NK-92 treated with Interleukin-12 subunit alpha and Interleukin-12 subunit beta, amount 100 ng/mL, for 24 hours (cell line): ENCODE data around the gene TMEM63C.
"Not testable (repeated sequence)": the region's sequence is repeated elsewhere in the genome, so short reads cannot be mapped to it uniquely, and the experiment has no call there.

Source experiments
- DNase-seq: peaks from one replicate; lab custom pipeline; 2025; lab: John Stamatoyannopoulos, UW

Gene TMEM63C

DNA sequence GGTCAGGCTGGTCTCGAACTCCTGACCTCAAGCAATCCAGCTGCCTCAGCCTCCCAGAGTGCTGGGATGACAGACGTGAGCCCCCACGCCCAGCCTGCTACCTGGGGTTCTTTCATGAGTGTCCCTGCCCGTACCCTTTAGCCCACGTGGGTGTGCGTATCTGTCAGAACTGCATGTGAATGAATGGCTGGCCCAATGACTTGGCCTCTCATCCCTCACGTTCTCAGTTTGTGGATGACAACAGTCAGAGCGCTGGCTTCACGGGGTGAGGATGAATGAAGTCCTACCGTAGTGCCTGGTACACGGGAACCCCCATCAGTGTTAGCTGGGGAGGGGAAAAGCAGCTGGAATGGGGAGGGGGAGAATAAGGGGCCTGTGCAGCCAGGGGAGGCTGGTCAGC is 23.9 kb upstream of the TMEM63C start:
- DNase-seq, result no peak

DNA sequence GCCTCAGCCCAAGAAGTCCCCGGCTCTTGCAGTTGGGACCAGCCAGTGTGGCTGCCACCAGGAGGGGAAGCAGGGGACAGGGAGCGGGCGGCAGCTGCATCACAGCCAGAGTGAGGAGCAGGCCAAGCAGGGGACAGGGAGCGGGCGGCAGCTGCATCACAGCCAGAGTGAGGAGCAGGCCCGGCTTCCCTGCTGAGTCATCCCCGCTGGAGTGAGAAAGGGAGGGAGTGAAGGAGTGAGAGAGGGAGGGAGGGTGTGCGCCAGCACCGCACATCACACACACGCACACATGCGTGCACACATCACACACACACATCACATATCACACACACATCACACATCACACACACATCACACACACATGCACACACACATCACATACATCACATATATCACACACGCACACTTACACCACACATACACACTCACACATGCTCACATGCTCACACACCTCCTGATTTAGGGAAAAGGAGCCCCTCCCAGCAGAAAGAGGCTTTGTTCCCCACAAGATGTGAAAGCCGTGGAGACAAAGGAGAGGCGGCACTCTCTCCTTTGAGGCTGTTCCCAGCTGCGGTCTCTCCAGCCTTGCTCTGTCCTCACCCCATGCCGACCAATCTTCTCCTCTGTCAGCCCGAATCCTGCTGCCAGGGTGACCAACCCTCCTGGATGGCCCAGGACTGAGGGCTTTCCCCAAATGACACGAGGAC is 23.3 kb upstream of the TMEM63C start:
- no peak for DNase-seq

- DNase-seq, result no peak
Observed at GRCh38 chr14:77158882-77159255, 22.7 kb upstream of the TMEM63C start.

- DNase-seq, result no peak
Observed at GRCh38 chr14:77161011-77161410, 20.6 kb upstream of the TMEM63C start.

- no peak for DNase-seq
Observed at GRCh38 chr14:77170045-77170444, 11.6 kb upstream of the TMEM63C start.

DNA sequence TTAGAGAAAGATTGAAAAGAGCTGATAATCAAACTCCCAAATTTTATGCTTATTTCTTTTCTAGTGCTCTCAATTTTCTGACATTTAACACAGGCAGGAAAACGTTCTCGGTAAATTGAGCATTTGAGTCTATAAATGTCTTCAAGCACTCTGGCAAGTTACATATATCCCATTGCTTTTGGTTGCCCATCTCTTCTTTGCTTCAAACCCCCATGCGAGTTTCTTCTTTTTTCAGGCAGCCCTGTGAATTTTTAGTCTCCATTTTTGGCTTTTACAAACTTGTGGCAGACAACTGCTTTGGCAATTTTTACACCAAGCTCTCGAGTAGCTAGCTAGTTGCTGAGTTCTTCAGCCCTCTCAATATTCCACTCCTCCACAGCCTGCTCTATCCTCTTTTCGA is 8.7 kb upstream of the TMEM63C start:
- no peak for DNase-seq

DNA sequence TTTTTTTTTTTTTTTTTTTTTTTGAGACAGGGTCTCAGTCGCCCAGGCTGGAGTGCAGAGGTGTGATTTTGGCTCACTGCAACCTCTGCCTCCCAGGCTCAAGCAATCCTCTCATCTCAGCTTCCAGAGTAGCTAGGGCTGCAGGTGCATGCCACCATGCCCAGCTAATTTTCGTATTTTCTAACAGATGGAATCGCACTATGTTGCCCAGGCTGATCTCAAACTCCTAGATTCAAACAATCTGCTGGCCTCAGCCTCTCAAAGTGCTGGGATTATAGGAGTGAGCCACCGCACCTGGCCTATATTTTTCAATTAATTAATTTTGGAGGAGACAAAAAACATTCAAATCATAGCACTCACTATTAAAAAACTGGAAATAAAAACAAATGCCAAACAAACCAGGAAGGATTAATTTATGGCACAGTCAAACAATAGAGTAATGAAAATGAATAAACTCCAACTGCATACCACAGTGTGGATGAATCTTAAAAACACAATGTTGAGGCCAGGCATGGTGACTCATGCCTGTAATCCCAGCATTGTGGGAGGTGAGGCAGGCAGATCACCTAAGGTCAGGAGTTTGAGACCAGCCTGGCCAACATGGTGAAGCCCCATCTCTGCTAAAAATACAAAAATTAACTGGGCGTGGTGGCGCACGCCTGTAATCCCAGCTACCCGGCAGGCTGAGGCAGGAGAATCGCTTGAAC is 7.5 kb upstream of the TMEM63C start:
- DNase-seq, result not testable (repeated sequence)

DNA sequence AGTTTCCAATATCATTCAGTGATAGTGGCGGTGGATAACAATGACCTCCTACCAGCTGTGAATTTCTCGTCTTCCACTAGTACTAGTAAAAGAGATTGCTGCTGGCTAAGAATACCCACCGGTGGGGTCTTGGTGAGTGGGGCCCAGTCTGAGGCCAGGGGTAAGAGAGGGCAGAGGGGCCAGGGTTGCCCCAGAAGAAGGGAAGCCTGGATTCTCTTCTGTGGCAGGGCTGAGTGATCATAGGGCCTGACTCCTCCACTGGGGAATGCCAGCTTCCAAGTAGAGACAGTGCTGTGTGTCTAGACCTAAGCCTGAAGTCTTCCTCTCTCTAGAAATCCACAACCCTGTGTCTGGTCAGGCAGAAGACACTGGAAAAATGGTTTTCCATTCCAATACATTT is 5.8 kb upstream of the TMEM63C start:
- DNase-seq, result no peak

- no peak for DNase-seq
Observed at GRCh38 chr14:77177702-77178101, 3.9 kb upstream of the TMEM63C start.

DNA sequence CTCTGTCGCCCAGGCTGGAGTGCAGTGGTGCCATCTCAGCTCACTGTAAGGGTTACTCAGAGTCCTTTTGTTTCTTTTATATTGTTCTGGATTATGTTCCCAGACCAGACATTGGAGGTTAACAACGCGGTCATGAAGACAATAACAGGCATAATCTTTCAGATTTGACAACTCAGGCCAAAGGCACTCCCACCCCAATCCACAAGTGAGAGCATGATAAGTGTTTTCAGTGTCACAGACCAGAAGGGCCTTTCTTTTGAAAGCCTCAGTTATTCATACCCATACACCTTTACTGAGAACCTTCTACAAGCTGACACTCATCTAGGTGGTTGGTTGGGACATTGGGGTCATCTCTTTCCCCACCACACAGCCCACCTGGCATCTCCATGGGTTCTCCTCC is 2.9 kb upstream of the TMEM63C start:
- DNase-seq, result no peak

GRCh38 chr14:77180726-77181602 is 634 bp upstream of the TMEM63C start:
- DNase-seq, result peak; percentile 38

DNA sequence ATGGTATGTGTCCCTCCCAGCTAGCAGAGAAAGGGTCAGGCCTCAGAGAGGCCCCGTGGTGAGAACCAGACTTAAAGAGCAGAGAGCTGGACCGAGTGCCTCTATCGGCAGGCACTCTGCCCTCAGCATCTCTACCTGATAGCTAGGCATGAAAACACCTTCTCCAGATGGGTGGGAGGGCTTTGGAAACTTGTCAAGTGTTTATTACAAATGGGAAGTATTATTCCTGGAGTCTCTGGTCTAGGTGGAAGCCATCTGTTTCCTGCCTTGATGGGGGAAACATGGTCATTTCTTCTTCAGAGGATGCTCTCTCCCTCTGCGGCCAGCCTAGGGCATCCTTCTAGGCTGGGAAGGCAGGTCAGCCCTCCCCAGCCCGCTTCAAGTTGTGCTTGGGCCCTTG is 2.3 kb downstream of the TMEM63C start:
- DNase-seq, result no peak

DNA sequence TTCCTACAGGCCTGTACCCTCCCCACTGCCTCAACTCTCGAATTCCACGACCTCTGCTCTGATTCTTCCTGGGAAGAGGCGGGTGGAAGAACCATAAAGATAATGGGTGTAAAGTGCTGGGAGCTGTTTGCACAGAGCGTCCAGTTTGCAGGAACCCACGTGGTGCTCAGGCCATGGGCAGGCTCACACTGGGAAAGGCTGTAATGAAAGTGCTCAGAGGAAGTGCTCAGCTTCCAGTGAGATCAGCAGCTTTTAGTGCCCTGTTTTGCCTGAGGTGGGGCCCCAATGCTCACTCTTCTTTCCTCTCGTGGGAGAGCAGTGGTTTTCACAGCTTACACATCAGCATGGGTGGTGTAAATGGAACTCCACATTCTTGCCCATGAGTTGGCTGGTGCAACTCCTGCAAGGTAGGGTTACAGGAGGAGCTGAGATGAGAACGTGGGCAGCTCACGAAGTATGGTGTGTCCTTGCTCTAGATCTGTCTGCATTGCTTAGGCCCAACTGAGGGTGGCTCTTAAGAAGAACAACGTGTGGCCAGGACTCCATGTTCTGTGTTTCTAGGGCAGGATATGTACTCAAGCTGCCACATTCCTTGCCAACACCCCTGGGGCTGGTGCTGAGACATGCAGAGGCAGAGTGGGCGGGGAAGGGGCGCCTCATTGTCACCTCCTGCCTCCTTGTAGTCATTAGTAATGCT is 2.9 kb downstream of the TMEM63C start:
- DNase-seq, result peak; percentile 49

GRCh38 chr14:77185093-77185465 is 3.5 kb downstream of the TMEM63C start:
- no peak for DNase-seq

DNA sequence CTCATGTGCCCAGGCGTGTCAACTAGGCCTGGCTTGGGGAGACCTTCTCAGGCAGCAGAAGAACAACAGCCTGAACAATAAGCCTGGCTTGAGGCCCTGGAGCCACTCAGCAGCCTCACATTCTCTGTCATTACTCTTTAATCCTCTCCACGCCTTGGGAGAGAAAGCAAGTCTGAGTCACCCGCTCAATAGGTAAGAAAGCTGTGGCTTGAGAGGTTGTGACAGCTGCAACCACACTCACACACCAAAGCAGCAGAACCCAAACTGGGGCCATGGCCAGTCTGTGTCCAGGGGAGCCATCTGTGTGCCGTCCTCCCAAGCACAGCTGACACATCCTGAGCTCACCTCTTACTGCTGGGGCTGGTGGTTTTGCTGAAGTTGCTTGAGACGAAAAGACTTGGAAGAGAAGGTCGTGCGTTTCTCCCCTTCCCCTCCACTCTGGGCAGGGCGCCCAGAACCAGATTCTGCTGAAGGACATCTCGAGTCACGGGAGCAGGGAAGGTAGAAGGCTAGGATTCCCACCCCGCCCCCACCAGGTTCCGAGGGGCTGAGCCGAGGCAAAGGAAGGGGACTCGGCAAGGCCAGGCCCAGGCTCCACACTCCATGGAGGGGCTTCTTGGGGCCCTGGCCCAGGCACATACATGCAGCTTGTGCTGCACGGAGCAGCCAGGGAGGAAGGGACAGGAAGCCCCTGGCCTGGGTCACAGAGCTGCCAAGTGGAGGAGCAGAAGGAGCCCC is 5.5 kb downstream of the TMEM63C start:
- DNase-seq, result peak; percentile 29

DNA sequence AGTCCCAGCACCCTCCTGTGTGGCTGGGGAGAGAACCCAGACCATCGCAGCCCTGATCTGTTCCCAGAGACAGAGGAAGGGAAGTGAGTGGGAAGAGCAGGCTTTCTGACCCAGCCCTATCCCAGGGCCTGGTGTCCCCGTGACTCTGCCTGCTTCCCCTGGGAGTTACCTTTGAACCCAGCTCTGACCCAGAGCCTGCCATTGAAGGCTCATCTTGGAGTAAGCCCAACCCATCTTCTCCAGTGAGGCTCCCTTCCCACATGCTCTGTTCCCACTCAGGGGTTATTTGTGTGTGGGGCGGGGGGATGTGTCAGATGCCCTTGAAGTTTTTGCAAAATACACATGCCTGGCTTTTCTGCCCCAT is 6.0 kb downstream of the TMEM63C start:
- no peak for DNase-seq

DNA sequence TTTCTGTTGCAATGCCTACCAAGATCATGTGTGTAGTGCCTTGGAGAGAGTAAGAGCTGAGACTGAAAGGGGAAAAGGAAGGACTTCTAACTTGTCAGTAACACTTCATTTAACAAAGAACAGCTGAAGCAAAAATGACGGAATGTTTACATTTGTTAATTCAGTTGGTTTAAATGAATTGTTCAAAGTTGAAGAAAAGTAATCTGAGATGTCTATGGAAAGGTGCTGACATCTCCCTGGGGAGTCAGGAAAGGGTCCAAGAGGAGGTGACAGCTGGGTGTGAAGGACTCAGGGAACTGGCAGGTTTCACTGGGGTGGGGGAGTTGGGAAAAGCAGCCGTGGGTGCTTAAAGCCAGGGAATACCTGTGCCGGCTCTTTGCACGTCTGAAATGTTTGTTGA is 7.9 kb downstream of the TMEM63C start:
- no peak for DNase-seq

- DNase-seq, result no peak
Observed at GRCh38 chr14:77190977-77191376, 9.4 kb downstream of the TMEM63C start.

DNA sequence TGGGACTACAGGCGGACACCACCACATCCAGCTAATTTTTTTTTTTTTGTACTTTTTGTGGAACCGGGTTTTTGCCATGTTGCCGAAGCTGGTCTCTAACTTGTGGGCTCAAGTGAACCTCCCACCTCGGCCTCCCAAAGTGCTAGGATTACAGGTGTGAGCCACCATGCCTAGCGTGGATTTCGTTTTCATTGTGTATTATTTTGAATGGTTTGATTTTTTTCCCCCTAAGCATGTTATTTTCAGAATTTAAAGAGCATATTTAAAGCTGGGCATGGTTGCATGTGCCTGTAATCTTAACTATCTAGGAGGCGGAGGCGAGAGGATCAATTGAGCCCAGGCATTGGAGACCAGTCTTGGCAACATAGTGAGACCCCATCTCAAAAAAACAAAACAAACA is 13.1 kb downstream of the TMEM63C start:
- DNase-seq, result no peak

- no peak for DNase-seq
Observed at GRCh38 chr14:77195766-77196165, 14.2 kb downstream of the TMEM63C start.

DNA sequence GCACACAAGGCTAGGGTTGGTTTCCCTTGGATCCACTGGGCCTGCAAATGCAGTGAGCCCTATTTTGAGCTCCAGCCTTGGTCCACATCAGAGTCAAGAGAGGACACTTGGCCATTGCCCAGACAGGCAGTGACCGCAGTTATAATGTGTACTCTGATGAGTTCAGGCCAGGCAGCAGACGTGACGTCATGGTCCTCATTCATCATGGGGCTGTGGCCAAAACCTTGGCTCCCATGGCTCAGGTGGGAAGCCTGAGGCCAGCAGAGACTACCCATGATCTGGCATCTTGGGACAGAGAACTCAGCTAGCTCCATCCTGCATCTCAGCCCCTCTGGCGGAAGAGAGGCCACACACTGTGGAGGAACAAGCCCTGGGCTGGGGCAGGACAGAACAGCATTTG is 16.4 kb downstream of the TMEM63C start:
- no peak for DNase-seq

DNA sequence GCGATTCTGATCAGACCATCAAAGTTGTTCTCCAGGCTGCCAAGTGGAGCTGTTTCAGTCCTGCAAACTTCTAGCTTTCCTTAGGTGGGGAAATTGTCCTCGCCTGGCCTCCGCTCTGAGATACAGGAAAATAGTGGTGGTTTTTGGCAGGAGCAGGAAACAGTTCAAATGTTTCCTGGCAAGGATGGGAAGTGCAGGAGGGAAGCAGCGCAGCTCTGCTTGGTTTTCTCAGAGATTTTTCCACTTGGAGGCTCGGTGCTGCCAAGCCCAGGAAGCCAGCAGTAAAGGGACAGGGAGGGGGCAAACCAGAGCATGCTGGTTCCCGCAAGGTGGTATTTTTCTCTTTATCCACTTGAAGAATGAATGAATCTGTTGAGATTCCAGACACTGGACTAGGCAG is 17.0 kb downstream of the TMEM63C start:
- DNase-seq, result no peak
